Omental fat pad (tissue), 4 donors: Measurements from ENCODE around the gene ANKLE1. TPM values are rescaled to one million over a fixed set of nuclear protein-coding genes. Genes with fewer than 3 reads are reported as not detected.
A peak's percentile ranks its signal among the peaks of the same experiment; 100 is the strongest.

ENCODE experiments used
- ATAC-seq: fragments of 150-250 bp; one replicate; pipeline ENCODE4 v1.9.1; 2016; ENCODE audit warnings: mild to moderate bottlenecking, moderate library complexity; ENCODE audit not compliant: low FRiP score
- DNase-seq: peaks from one replicate; pipeline ENCODE4 v3.0.0-alpha.2; 2019; ENCODE audit warnings: low spot score
- total RNA-seq, 4 donors: library from RNA; depleted of rRNA; stranded (reverse); fragments of >200 nt; gene quantifications; one replicate each; pipeline ENCODE4 v1.1.0, GENCODE V29; 2016
- TF ChIP-seq, protein P1 (sequence below), 3 donors: fragments of 450-650 bp; IDR thresholded peaks; one replicate each; pipeline ENCODE4 v1.5.1; 2016 to 2017; ENCODE audit warnings: antibody characterized with exemption in 3 of 3, mild to moderate bottlenecking in 3 of 3, moderate library complexity in 2 of 3

ANKLE1 gene
- total RNA-seq, 4 donors from 2014 or later: 0.47 to 0.82 (median 0.52) TPM

GRCh38 chr19:17318966-17319365 is 37.3 kb downstream of the ANKLE1 start:
- no peak for DNase-seq
- TF ChIP-seq, protein P1, sequence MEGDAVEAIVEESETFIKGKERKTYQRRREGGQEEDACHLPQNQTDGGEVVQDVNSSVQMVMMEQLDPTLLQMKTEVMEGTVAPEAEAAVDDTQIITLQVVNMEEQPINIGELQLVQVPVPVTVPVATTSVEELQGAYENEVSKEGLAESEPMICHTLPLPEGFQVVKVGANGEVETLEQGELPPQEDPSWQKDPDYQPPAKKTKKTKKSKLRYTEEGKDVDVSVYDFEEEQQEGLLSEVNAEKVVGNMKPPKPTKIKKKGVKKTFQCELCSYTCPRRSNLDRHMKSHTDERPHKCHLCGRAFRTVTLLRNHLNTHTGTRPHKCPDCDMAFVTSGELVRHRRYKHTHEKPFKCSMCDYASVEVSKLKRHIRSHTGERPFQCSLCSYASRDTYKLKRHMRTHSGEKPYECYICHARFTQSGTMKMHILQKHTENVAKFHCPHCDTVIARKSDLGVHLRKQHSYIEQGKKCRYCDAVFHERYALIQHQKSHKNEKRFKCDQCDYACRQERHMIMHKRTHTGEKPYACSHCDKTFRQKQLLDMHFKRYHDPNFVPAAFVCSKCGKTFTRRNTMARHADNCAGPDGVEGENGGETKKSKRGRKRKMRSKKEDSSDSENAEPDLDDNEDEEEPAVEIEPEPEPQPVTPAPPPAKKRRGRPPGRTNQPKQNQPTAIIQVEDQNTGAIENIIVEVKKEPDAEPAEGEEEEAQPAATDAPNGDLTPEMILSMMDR (IDR thresholded peaks at IDR 0.05): no peak
- no peak for ATAC-seq

- ATAC-seq: no peak
- no peak for DNase-seq
Observed at GRCh38 chr19:17319473-17320238, 38.0 kb downstream of the ANKLE1 start.

DNA sequence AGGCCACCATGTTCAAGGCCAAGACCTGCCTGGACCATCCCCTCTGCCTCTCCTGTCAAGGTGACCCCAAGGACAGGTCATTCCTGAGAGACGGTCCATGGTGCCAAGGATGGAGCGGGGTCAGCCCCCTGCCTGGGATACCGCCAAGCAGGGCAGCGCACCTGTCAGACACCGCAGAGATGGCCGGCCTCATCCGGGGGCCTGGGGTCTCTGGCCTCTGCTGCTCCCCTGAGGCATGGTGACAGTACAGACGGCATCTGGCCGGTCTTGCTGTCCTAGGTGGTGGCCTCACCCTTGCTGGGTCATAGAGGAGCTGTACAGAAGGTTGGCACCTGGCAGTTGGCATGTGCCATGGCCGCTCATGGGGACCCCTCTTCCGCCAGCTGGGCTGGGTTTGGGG is 38.7 kb downstream of the ANKLE1 start:
- TF ChIP-seq, protein P1 (IDR thresholded peaks at IDR 0.05): no peak
- DNase-seq (no peak), ATAC-seq (no peak)

More at GRCh38 chr19:17319473-17320238, 38.0 kb downstream of the ANKLE1 start:
- TF ChIP-seq, protein P1 (IDR thresholded peaks at IDR 0.05): no peak

GRCh38 chr19:17321655-17322489 is 40.2 kb downstream of the ANKLE1 start:
- ATAC-seq: peak; percentile 15
- TF ChIP-seq, protein P1 (IDR thresholded peaks at IDR 0.05): no peak
- no peak for DNase-seq

DNA sequence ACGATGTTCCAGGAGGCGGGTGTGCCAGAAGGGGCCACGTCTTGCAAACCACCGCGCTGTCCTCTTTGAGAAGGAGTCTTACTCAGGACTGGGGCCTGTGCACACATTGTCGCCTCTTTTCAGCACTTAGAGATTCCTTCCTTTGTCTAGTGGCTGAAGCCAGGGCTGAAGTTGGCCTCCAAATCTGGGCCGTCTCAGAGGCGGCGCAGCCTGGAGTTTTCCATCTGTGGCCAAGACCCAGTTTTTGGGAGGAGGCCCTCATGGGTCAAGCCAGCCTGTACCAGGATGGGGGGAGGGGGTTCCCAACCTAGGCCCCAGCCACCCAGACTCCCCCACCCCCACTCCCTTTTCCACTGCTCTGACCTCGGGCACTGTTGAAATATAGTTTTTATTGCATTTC is 41.2 kb downstream of the ANKLE1 start:
- TF ChIP-seq, protein P1 (IDR thresholded peaks at IDR 0.05): no peak
- DNase-seq (no peak), ATAC-seq (no peak)

DNA sequence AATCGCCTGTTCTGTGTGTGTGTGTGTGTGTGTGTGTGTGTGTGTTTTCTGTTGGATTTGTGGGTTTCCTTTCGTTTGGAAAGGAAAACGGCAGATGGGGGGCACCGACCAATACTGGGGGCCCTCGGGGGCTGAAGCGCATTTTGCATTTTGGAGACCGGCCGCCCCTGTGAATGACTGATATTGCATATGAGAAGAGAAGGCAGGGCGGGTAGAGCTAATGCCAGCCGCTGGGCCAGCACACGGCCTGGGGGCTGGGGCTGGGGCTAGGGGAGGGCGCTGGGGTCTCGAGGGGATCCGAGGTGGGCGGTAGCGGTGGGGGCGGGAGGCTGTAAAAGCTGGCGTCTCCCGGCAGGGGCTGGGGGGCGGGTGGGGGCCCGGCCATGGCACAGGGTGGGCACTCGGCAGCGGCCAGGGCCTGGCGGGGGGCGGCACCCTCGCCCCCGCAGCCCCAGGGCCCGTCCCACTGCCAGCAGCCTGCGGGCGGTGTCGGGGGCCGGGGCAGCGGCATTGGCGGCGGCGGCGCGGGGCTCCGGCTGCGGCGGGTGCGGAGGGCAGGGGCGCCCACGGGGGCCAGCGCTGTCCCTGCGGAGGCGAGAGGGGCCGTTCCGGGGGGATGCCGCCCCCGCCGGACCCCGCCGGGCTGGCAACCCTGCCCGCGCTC is 41.7 kb downstream of the ANKLE1 start:
- ATAC-seq (no peak), DNase-seq (no peak)
- TF ChIP-seq, protein P1 (IDR thresholded peaks at IDR 0.05): no peak
